ENCODE results near the gene ZNF175.

ZNF175 gene

DNA sequence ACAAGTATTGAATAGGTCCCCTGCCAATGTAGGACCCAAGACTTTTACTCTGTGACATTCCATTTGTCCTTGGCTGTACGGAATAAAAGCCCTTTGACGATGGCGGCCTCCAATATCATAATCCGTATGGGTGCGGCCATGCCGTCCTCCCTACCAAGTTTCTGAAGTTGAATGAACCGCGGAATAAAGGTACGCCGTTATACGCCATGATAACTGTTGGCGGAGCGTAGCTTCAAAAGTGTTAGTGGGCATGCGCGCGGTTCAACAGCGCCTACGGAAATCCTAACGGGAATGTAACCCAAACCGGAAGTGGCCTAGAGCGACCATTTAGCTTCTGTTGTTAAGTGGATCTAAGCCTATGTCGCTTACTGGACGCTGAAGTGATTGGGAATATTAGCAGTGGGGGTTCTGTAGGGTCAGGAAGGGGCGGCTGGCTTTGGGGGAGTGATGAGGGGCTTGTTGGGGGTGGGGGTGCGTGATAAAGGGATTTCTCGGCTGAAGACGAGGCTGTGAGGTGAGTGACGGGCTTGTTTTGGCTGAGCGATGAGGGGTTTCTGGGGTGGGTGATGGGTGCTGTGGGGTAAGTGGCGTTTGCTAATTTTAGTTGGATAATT lies at the start of gene ZNF175:
Gene ZNF175, plus strand, starts transcription at position 322 of the 614 bp plus-strand sequence. CDS start 2,047 bp downstream, outside the sequence.
- peak; percentile 84 to 93 for DNase-seq

DNA sequence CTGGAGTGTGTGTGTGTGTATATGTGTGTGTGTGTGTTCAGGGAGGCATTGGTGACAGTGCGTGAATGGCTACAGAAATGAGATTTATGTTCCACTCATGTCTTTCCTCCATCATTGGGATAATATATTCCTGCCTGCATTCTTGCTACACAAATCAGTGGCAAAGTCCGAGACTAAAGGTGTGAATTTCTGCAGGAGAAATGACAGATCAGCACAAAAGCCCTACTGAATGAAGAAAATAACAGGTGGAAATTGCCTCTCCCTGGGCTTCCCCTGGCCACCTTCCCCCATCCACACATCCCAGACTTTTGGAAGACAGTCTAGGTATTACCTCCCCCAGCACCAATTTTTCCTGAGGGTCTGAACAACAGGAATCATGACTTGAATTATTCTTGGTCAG lies 49.7 kb upstream of the ZNF175 start:
- no peak for DNase-seq

DNA sequence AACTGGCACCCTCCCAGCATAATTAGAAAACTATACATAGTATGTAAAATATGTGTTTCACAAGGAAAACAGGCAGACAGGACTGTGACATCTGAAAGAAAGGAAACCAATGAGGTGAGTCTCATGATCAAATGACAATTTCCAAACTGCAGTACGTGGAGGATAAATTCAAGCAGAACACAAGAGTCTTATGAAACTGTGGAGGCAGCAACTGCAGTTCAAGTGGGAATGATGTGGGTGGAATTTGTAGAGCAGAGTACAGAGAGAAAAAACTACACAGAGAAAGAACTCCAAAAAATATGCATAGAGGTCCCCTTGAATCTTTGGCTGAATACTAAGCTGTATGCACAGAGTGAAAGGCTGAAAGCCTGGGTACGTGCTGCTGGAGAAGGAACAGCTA lies 49.3 kb upstream of the ZNF175 start:
- no peak for DNase-seq

DNA sequence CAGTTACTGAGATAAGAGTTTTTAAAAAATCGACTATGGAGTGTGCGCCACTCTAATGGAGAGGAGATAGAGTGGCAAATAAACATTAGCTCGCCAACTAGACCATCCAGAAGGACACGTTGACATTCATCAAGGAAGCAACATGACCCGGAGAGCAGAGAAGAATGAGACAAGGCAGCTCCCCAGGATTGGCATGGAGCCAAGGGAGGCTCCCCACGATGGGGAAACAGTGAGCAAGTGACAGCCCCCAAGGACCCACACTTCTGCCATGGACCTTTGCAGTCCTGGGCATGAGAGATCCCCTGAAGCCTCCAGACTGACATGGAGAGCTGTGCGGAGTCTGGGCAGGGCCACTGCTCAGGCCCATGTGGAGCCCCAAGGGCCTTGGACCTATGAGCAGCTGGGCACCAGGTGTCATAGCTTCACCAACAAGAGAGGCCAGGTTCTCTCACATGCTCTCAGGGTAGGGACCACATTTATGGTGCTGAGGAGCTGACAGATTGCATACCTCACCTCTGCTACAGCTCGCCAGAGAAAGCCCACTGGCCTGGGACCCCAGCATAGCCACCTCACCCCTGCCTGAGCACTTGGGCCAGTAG lies 46.3 kb upstream of the ZNF175 start:
- DNase-seq = no peak

DNA sequence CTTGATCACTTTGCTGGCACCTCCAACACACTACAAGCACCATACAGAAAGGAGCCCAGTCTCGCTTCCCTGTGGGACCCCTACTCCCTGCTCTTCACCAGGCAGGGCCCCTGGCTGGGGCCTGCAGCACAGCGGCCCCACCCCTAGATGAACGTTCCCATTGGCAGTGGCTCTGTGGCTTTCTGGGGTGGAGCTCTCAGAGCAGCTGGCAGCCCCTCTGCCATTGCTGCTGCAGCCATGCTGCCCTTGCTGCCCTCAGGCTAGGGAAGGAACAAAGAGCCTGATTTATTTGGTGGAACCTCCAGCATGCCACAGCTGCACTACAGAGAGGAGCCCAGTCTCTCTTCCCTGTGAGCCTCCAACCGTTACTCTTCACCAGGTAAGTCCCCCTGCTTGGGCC lies 45.4 kb upstream of the ZNF175 start:
- no peak for DNase-seq

DNA sequence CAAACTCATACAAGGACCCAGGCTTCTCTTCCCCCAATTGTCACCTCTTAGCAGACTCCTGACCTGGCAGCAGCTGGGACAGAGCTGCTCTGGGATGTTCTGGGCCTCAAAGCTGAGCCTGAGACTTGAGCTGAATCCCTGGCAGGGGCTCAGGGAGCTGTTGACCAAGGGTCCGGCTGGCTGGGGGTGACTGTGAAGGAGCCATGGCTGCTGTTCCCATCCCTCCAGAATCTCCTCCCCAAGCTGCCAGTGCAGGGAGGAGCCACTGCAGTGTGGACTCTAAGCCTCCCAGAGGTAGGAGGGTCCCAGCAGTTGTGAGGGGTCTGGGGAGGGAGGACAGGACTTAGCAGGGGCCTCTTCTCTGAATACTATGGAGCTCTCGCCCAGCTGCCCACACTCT lies 41.8 kb upstream of the ZNF175 start:
- DNase-seq = no peak

DNA sequence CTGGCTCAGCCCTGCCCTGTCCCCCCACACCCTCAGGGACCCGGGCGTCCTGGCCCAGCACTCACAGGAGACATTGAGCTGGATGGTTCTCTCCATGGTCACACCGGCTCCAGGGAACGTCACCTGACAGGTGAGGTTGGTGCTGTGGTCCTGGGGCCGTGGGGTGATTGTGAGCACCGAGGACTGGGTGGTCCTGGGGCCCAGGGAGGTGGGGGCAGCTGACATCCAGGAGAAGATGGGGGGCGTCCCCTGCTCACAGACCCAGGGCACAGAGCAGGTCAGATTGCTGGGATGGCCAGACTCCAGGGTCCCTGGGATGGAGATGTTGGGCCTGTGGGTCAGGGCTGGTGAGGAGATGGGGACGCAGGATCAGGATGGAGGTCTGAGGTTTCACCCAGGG lies 40.5 kb upstream of the ZNF175 start:
- no peak for DNase-seq

DNA sequence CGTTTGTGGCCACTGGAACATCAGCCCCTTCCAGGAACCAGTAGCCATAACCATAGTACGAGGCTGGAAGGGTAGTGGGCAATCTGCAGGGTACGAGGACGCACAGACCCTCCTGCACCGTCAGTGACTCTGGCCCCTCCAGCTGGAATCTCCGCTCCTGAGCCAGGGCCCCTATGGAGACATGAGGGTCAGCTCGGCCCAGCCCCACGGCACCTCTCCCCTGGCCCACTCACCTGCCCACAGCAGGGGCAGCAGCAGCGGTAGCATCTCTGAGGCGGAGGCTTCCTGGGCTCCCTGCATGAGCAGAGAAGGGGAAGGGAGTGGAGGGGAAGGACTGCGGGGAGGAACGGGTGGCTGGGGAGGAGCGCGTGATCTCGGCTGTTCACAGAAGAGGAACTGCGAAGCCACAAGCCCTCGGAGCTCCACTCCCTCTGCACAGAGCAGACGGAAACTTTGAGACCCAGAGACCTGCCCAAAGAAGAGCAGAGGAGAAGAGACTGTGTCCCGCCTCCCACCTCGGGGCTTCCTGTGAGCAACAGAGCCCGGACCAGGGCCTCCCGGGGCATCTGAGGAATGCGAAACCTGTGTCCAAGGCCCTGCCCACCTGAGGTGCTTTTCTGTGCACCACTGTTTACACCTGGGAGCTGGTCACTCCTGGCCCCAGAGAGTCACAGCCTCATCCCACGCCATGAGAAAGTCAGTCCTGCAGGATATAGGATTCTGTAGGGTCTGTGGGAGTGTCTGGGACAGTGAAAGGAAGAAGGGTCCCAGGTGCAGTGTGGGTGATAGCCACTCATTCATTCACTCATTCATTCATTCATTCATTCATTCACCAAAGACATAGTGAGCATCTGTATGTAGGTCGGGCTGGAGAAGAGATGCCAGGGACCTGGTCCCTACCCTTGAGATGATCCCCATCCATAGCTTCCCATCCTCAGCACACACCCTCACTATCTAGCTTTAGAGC lies 39.5 kb upstream of the ZNF175 start, which contains the start of gene SIGLEC6:
Gene SIGLEC6, minus strand, starts transcription at position 322 of the 967 bp plus-strand sequence. Its CDS starts 22 bp downstream, at position 300.
- DNase-seq = no peak

DNA sequence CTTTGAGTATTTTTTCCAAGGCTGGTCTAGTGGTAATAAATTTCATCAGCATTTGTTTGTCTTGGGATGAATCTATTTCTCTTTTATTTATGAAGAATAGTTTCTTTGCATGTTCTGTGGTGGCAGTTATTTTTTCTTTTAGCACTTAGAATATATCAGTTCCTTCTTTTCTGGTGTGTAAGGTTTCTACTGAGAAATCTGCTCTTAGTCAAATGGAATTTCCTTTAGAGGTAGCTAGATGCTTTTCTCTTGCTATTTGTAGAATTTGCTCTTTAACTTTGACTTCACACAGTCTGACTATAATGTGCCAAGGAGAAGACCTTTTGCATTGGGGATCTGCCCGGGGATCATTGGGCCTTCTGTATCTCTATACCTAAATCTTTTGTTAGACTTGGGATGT lies 35.5 kb upstream of the ZNF175 start:
- no peak for DNase-seq

DNA sequence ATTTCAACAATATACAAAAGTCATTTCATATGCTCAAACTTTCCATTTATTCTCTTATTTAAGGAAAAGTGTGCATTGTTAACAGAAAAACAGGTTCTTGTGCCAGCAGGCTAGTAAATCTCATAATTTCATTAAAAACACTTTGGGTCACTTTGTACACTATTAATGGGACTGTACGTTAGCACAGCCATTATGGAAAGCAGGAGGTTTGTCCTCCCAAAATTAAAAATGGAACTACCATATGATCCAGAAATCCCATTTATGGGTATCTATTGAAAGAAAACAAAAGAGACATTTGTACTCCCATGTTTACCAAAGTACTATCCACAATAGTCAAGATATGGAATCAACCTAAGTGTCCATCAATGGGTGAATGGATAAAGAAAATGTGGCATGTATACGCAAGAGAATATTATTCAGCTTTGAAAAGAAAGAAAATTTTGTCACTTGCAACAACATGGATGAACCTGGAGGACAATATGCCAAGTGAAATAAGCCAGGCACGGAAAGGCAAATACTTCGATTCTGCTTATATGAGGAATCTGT lies 31.2 kb upstream of the ZNF175 start:
- no peak for DNase-seq

DNA sequence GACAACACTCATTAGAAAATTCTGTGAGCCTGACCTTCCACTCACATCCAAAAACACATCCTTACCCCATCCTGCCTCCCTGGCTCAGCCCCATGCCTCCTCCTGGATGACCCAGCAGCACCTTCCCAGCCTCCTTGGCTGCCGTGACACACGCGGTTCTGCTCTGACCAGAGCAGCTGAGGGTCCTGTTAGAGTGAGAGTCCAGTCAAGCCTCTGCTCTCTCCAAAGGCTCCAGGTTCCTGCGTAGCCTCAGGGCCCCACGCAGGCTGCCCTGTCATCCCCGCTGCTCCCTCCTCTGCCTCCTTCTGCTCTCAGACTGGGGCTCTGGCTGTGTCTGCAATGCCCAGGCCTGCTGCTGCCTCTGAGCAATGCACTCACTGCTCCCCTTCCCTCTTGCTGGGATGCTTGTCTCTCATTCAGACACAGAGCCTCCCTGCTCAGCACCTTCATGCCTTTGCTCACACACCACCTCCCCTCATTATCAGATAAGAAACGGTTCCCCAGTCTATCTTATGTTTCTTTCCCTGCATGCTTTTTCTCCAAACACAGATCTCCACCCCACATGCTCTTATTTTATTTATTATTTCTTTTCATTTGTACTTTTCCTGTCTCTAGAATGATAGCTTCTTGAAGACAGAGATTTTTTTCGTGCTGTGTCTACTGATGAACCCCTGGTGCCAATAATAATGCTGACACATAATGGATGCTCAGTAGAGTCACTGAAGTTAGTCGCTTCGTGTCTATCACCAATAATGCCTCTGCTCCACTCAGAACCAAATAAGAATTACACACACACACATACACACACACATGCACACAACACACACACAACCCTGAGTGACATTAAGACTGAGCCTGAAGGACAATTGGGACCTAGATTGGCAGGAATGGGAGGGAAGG lies 29.4 kb upstream of the ZNF175 start:
- DNase-seq = no peak

DNA sequence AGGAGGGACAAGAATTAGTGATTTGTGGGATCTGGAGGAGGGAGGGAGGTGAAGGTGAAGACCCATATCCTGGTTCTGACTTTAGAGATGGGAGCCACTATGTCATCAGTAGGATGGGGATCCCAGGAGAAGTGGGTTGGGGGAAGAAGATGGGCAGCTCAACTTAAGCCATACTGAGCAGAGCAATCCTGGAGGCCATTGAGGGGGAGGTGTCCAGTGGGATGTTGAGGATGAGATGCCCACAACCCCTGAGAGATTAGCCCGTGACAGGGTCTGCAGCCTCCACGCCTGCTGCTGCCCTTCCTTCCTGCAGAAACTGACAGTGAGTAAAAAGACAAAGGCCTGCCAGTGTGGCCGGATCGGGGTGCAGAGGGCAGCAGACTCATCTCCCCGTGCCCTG lies 28.4 kb upstream of the ZNF175 start:
- DNase-seq = no peak

DNA sequence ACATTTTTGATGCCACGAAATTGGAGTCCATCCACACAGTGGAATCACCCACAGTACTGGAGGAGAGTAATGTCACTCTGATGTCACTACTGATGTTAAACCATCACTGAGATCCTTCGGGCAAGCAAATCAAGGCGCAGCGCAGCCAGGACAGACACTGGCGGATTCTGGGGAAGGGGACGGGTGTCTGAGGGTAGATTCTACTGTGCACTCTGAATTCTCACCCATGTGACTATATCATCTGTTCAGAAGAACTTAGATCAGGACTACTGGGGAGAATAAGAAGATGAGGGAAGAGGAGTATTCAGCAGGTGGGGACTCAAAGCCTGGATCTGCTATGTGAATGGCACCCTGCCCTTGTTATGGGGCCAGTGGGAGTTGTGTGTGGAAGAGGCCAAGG lies 27.0 kb upstream of the ZNF175 start:
- no peak for DNase-seq

DNA sequence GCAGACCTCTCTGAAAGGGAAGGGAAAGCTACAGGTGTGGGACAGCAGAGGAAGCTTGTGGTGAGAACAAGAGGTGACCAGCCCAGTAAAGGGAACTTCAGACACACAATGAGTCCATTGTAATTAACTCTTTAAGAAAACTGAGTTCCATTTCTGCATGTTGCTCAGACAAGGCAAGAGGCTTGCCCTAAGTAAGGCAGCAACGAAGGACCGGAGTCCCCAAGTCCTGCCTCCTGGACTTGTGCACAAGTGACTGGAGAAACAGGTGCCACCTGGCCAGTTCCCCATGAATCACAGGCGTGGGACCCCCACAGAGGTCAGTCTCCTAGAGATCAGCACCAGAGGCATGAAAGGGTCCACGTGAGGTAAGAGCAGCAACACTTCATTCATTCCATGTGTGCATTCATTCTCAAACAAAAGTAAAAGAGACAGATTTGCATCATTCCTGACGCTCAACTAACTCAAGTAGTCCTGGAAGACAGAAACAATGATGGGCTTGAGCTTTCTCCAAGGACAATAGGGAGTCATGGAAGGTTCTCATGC lies 24.9 kb upstream of the ZNF175 start:
- no peak for DNase-seq

DNA sequence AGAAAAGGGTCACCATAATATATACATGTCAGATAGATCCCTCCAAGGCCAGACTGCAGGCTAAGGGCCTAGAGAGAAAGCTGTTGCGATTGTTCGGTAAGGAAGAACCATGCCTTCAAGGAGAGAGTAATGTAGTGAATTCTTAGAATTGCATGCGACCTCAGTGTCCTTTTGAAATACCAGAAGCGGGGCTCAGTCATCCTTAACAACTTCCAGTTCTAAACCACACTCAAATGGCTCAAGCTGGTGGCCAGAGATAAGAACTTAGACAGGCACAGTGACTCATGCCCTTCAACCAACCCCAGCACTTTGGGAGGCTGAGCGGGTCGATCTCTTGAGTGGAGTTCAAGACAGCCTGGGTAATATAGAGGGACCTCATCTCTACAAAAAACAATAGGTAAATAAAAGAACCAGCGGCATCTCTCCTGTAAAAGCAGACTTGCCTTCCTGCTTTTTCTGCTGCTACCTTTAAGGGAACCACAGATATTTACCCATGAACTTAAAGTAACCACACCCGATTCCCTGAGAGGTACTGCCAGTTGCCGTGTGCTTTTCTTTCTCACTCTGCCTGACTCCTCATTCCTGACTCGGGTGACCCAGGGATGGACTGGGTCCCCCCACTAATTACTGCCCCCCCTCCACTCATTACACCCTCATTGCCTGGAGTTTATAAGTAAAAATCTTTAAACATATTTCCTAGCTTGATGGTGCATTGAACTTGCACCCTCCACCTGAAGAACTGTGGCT lies 24.3 kb upstream of the ZNF175 start:
- no peak for DNase-seq

DNA sequence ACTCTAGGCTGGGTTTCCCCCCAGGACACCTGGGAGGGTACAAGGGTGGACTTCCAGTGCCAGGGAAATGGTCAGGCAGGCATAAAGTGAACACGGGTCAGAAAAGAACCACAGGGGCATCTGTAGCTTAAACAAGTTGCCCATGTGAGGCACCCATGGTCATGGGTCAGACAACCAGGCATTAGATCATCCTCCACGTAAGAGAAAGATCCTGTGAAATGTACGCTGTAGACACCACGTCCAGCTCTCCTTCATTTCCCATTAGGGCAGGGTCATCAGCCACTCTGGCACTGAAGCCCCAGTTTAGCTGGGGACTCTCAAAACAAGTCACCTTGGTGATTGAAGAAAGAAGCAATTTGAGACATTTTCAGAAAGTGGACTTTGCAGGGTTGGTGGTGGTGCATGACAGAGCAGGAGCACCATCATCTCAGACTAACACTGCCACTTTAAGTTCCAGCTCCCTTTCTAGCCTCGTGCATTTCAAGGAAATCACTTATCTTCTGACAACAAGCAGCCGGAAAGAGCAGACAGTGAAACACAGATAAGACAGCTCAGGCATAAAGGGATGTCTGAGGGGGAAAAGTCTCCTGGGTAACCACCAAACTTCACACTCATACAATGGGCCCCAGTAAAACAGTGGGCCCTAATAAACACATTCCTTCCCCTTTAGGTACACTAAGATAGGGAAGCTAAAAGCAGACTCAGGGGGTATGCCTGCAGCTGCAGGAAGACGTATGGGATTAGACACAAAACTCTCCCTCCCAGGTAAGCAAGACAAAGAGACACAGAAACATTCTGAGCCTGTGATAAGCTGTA lies 23.5 kb upstream of the ZNF175 start:
- no peak for DNase-seq

DNA sequence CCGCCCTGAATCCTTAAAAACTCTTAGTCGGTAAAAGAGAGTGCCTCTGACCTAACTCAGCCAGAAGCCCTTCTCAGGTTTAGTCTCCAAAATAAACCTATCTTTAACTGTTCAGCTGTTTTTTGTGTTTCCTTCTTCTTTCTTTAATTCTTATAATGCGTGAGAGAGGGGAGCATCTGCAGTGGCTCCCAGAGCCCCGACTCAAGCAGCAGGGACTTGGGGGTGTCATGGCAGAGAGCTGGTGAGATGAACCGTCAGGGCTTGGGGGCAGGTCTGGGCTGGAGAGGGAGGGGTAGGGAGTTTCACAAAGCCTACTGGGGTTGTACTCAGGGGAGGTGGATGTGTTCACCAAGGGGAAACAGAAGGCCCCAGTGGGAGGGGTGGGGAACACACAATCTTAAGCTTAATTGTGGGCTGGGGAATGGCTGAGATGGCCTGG lies 22.9 kb upstream of the ZNF175 start:
- no peak for DNase-seq

DNA sequence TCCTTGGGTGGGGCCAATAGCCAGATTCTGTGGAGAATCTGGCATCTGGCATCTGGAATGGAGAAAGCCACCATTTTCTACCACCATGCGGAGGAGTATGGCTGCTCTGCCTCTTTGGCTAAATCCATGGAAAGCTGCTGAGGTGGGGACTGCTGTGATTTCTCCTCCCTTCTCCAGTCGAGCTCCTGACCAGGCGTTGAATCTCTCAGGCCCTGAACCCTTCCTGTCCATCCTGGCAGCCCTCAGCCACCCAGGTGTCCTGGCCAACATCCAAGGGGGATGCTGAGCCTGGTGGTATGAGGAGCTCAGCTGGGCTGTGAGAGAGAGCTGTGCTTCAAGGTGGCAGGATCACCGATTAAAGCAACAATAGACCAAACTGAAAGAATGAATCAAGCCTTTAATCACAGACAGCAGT lies 22.2 kb upstream of the ZNF175 start:
- DNase-seq = no peak

DNA sequence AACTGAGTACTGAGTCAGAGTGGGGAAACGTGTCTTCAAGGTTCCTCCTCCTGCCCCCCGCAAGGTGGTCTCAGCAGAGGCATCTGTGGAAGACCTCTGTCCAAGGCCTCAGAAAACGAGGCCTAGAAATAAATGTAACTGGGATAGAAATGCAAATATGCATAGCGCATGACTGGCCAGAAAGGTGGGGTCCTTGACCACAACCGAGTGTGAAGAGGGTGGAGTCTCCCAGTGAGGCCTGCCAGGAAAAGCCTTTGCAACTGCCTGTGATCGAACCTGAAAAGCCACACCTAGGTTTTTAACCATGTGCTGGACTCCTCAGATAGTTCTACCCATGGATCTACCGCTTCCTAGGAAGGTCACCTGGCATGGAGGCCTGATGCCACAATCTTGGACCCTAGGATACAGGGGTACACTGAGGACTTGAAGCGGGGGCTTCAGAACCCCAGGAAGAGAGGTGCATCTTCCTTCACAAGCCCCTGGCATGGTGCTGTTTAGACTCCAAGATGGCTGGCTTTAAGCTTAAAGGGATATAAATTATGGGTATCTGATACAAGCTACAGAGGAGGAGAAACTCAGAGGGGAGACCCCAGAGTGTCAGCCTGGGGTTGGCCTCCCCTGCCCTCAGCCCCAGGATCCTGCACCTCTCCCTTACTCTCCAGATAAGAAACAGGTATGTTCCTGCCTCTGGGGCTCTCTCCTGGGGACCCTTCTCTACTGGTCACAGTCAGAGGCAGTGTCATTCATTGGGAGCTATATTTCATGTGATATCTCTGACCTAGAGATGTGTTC lies 21.4 kb upstream of the ZNF175 start:
- DNase-seq = no peak

Measured in NCI-H2081 (cell line).